ENCODE results near the gene CDK17.

DNA sequence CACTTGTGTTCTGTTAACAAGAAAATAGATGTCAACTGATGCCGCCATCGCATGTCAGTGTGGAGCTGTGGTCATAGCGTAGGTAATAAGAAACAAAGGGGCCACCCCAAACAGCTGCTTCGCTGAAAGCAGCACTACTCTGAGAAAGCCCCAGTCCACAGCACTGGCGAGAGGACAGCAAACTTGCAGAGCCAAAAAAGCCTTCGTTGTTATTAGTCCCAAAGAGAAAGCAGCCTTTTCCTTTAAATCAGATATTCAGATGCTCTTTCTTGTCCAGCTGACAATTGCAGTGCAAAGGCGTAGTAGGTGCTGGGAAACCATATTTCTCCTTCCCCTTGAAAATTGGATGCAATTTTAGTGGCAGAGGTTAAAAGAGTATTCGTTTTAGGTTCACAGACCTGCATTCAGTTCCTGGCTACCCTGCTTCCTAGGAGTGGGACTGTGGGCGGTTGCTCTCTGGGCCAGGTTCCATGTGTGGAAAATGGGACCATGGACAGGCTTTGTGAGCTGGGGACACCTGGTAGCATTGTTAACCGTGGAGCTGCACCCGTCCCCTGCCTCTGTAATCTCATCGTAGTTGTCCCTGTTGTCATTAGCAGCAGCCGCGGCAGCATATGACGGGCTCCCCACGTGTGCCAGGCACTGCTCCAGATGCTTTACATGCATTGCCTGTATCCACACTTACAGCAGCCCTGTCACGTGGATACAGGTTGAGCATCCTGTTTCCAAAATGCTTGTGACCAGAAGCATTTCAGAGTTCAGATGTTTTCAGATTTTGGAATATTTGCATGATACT is 151.9 kb downstream of the CDK17 start:
- no peak for TF ChIP-seq SIN3A (IDR thresholded peaks at IDR 0.05; ENCODE audit: borderline replicate concordance, insufficient read depth, low read length)
- TF ChIP-seq TAF1 (IDR thresholded peaks at IDR 0.05; ENCODE audit: borderline replicate concordance, insufficient read depth, low read length), result no peak
- TF ChIP-seq REST (IDR thresholded peaks at IDR 0.05; ENCODE audit: insufficient read depth in 1 of 2, low read depth in 2 of 2, low read length in 2 of 2), result no peak
- no peak for TF ChIP-seq FOXP2 (optimal IDR thresholded peaks at IDR 0.05; ENCODE audit: borderline replicate concordance, extremely low read depth, extremely low read length, insufficient read depth)
